SU-DHL-6 (cell line): ENCODE results near the gene AMDHD2.

ENCODE experiments used
- CTCF ChIP-seq: fragments of 200-600 bp; sonication (generic); IDR thresholded peaks from one replicate; pipeline ENCODE4 v1.5.1; 2017; ENCODE audit warnings: antibody characterized with exemption, mild to moderate bottlenecking, low read length, moderate library complexity; ENCODE audit not compliant: insufficient read depth, poor library complexity, severe bottlenecking
- EZH2phosphoT487 ChIP-seq: fragments of 200-600 bp; sonication (generic), shearing (Covaris generic); conservative IDR thresholded peaks from 2 replicates; pipeline ENCODE4 v1.6.1; 2018; ENCODE audit warnings: mild to moderate bottlenecking, antibody characterized with exemption, low read length, moderate library complexity, mixed read lengths

- TF ChIP-seq EZH2phosphoT487 (no peak), CTCF (no peak)
Observed at GRCh38 chr16:2470603-2471015, 49.6 kb upstream of the AMDHD2 start.
